CD4-positive, alpha-beta T cell treated with Interleukin-15 for 1 hour (primary cell): ENCODE measurements around the gene KCNN1.
"Not testable (repeated sequence)": the region's sequence is repeated elsewhere in the genome, so short reads cannot be mapped to it uniquely, and the experiment has no call there.

Source experiments
- DNase-seq: peaks from one replicate; pipeline ENCODE4 v3.0.0-alpha.2; 2020

The KCNN1 gene

GRCh38 chr19:17969096-17969792 lies 2.3 kb downstream of the KCNN1 start:
- no peak for DNase-seq

- no peak for DNase-seq
Measured at GRCh38 chr19:17972230-17972629, 5.3 kb downstream of the KCNN1 start.

DNA sequence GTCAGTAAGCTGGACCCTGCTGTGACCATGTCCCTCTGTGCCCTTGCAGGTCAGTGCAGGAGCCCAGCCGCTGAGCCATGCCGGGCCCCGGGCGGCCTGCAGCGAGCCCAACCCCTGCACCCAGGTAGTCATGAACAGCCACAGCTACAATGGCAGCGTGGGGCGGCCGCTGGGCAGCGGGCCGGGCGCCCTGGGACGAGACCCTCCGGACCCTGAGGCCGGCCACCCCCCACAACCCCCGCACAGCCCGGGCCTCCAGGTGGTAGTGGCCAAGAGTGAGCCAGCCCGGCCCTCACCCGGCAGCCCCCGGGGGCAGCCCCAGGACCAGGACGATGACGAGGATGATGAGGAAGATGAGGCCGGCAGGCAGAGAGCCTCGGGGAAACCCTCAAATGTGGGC lies 6.9 kb downstream of the KCNN1 start:
- DNase-seq = no peak

DNA sequence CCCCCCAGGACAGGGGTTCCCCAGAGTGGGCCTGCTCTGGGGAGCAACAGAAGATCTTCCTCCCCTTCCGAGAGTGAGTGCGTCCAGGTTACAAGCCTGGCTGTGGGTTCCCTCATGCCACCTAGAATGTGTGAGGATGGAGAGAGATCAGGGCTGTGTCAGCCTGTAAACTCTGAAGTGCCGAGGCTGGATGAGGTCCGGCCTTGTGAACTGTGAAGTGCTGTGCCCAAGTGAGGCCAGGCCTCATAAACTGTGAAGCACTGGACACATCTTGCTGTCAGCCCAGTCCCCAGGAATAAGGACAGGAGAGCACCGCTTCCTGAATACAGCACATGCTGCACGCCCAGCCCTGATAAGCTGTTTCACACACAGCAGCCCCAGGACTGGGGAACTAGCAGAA lies 7.6 kb downstream of the KCNN1 start:
- DNase-seq = no peak

DNA sequence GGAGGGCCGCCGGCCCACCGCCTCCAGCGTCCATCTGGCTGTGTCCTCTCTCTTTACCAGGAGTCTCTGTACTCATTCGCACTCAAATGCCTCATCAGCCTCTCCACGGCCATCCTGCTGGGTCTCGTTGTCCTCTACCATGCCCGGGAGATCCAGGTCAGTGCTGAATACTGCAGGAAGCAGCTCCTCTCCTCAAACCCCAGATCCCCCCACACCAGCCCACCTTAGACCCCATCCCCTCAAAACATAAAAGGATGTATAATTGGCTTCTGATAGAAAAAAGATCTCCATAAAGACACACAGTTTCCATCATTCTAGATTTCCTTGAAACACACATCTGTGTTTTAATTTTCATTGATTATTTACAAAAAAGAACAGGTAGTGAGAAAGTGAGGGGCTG lies 8.1 kb downstream of the KCNN1 start:
- DNase-seq = no peak

DNA sequence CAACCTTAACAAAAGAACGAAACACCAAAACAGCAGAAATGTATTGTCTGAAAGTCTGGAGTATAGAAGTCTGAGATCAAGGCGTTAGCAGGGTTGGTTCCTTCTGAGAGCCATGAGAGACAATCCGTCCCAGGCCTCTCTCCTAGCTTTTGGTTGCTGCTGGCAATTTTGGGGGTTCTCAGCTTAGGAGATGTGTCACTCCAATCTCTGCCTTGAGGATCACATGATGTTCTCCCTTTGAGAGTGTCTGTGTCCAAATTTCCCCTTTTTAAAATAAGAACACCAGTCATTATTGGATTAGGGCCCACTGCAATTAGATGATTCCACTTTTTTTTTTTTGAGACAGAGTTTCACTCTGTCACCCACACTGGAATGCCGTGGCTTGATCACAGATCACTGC lies 10.1 kb downstream of the KCNN1 start:
- DNase-seq = no peak

DNA sequence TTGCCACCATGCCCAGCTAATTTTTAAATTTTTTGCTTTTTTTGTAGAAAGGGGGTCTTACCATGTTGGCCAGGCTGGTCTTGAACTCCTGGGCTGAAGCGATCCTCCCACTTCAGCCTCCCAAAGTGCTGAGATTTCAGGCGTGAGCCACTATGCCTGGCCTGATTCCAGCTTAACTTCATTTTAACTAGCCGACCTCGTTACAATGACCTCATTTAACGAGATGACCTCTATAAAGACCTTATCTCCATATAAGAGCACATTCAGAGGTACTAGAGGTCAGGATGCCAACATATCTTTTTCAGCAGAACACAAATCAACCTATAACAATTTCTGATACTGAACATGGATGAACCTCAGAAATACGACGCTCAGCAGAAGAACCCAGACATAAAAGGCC lies 10.6 kb downstream of the KCNN1 start:
- no peak for DNase-seq

- no peak for DNase-seq
Measured at GRCh38 chr19:17981611-17982010, 14.7 kb downstream of the KCNN1 start.

GRCh38 chr19:17982430-17982829 lies 15.5 kb downstream of the KCNN1 start:
- no peak for DNase-seq

- DNase-seq = no peak
Measured at GRCh38 chr19:17985037-17985818, 18.3 kb downstream of the KCNN1 start.

DNA sequence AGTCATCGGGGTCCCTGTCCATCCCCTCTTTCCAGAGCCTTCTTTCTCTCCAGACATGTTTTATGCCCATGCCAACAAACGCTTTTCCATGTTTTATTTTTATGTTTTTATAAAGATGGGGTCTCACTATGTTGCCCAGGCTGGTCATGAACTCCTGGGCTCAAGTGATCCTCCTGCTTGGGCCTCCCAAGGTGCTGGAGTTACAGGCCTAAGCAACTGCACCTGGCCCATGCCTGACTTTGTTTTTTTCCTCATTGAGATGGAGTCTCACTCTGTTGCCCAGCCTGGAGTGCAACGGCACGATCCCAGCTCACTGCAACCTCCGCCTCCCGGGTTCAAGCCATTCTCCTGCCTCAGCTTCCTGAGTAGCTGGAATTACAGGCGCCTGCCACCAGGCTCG lies 19.7 kb downstream of the KCNN1 start:
- DNase-seq = not testable (repeated sequence)

- no peak for DNase-seq
Measured at GRCh38 chr19:17988161-17988560, 21.3 kb downstream of the KCNN1 start.

- DNase-seq = no peak
Measured at GRCh38 chr19:17989425-17990094, 22.7 kb downstream of the KCNN1 start.

DNA sequence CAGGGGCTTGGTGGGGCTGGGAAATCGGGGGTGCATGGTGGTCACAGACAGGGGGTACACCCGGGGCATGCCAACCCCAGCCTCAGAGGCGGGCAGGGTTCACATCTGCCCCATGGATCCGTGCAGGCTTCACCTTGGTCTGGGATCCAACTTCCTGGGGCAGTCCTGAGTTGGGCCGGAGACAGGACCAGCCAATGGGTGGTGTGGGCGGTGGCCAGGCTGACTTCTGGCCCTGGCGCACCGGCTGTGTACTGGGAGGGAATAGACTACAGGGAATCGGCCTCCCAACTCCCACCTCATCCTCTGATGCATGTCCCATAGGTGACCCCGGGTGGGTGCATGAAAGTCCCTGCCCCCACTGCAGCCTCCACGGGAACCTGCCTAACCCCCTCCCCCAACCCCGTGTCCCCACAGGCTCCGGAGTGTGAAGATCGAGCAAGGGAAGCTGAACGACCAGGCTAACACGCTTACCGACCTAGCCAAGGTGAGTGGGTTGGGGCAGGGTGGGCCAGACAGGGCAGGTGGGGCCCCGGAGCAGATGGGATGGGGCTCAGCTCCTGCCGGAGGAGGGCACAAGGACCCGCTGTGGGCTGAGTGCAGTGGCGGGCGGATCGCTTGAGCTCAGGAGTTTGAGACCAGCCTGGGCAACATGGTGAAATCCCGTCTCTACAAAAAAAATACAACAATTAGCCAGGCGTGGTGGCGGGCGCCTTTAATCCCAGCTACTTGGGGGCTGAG lies 26.3 kb downstream of the KCNN1 start:
- DNase-seq = no peak

- DNase-seq = peak; percentile 84
Measured at GRCh38 chr19:17996826-17997316, 30.0 kb downstream of the KCNN1 start.

- DNase-seq = no peak
Measured at GRCh38 chr19:17997969-17998826, 31.3 kb downstream of the KCNN1 start.

- DNase-seq = no peak
Measured at GRCh38 chr19:17998827-17999150, 31.9 kb downstream of the KCNN1 start.

- DNase-seq = no peak
Measured at GRCh38 chr19:17999684-18000479, 33.0 kb downstream of the KCNN1 start.

DNA sequence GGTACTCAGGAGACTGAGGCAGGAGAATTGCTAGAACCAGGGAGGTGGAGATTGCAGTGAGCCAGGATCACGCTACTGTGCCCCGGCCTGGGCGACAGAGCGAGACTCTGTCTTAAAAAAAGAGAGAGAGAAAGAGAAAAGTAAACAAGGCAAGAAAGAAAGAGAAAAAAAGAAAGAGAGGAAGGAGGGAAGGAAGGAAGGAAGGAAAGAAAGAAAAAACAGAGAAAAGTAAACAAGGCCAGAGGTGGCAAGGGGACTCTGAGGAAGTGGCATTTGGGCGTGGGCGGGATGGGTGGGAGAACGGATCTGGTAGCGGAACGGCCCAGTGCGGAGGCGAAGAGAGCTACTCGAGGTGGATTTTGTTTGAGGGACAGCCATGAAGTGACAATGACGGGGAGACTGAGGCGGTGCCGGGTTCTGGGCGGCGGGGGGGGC lies 33.6 kb downstream of the KCNN1 start:
- DNase-seq = peak; percentile 33

DNA sequence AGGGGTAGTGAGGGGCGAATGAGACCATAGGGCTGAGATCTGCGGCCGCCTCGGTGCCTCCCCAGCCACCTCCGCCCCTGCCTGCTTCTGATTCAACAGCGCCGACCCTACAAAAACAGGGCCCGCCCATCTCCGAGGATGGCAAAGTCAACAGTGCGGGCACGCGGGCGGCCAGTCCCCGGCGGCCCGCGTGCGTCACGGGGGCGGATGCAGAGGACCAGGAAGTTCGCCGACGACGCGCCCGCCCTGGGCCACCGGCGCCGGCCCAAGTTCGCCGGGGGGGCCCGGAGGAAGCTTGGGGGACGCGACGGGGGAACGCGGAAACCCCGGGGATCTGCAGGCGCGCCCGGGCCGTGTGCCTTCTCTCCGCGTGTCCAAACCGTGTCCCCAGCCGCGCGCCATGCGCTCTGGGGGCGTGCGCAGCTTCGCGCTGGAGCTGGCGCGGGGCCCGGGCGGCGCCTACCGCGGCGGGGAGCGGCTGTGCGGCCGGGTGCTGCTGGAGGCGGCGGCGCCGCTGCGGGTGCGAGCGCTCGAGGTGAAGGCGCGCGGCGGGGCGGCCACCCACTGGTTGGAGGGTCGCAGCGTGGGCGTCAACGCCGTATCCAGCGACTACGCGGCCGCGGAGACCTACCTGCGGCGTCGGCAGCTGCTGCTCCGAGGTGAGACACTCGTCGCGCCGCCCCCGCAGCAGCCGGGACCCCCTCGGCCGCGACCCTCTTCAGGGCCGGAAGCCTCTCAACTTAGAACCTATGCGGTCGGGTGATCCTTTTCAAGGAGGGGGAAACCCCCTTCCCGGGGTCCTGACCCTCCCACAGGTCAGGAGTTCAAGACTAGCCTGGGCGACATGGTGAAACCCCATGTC lies 34.2 kb downstream of the KCNN1 start:
- DNase-seq = peak; percentile 98
